Neural progenitor cell (in vitro differentiated cells): Measurements from ENCODE around the gene AP5Z1.

ENCODE experiments used
- CTCF ChIP-seq: fragments of 200-600 bp; sonication (generic); IDR thresholded peaks from 2 replicates; pipeline ENCODE4 v1.5.1; 2017; ENCODE audit warnings: antibody characterized with exemption, mild to moderate bottlenecking
- EZH2 ChIP-seq: fragments of 200-600 bp; sonication (generic); IDR thresholded peaks from 2 replicates; pipeline ENCODE4 v1.6.1; 2017; ENCODE audit warnings: antibody characterized with exemption, mild to moderate bottlenecking, moderate library complexity
- EZH2phosphoT487 ChIP-seq: fragments of 200-600 bp; sonication (generic); IDR thresholded peaks from 2 replicates; pipeline ENCODE4 v1.6.1; 2017; ENCODE audit warnings: antibody characterized with exemption

- no peak for TF ChIP-seq EZH2
- no peak for TF ChIP-seq CTCF
- no peak for TF ChIP-seq EZH2phosphoT487
These were observed 12.2 kb upstream of the AP5Z1 start for GRCh38 chr7:4763091-4763793.
